GM18499 (cell line): Measurements from ENCODE around the gene AIG1.

Experiments used
- ATAC-seq: cut with Tn5 transposase; IDR thresholded peaks from one replicate; pipeline ENCODE4 v1.9.1; 2021; ENCODE audit warnings: moderate number of reproducible peaks; ENCODE audit not compliant: insufficient read depth, unreplicated experiment

AIG1 gene

DNA sequence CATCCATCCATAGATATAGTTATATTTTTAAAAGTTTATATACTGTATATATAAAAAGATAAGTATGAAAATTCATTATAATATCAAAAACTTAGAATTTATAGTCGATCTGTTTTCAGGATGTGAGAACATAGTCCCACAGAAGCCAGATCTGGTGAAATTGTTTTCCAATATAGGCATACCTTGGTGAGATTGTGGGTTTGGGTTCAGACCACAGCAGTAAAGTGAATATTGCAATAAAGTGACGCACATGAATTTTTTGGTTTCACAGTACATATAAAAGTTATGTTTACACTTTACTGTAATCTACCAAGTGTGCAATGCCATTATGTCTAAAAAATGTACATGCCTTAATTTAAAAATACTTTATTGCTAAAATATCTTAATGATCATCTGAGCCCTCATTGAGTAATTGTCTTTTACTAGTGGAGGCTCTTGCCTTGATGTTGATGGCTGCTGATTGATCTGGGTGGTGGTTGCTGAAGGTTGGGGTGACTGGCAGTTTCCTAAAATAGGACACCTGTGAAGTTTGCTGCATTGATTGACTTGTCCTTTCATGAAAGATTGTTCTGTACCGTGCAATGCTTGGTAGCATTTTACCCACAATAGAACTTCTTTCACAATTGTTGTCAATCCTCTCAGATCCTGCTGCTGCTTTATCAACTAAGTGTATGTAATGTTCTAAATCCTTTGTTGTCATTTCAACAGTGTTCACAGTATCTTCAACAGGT lies 29.8 kb downstream of the AIG1 start:
- no peak for ATAC-seq

DNA sequence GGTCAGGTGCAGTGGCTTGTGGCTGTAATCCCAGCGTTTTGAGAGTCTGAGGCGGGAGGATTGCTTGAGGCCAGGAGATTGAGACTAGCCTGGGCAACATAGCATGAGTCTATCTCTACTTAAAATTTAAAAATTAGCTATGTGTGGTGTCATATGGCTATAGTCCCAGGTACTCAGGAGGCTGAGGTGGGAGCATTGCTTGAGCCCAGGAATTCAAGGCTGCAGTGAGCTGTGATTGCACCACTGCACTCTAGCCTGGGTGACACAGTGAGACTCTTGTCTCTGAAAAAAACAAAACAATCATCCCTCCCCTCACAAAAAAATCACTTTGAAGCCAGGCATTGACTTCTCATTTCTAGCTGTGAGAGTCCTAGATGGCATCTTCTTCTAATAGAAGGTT lies 32.1 kb downstream of the AIG1 start:
- no peak for ATAC-seq

DNA sequence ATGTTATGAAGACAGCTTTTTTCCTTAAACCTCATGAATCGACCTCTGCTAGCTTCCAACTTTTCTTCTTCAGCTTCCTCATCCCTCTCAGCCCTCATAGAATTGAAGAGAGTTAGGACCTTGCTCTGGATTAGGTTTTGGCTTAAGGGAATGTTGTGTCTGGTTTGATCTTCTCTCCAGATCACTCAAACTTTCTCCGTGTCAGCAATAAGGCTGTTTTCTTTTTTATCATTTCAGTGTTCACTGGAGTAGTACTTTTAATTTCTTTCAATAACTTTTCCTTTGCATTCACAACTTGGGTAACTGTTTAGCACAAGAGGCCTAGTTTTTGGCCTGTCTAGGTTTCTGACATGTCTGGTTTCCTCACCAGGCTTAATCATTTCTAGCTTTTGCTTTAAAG lies 32.6 kb downstream of the AIG1 start:
- ATAC-seq, result no peak

DNA sequence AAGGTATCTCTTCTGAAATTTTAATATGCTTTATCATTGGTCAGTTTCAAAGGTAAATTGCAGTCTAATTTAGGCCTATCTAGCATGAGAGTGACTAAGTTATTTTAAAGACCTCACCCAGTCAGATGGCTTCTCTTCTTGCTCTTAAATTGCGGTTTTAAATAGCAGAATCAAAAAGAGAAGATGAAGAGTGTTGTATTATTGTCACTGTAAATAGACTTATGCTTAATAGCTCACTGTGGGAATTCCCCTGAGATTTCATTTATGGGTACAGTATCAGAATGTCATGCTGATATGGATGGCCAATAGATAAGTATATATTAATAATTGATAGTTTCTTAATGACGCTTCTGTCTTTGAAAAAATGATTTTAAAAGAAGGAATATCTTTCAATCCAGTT lies 35.7 kb downstream of the AIG1 start:
- no peak for ATAC-seq

DNA sequence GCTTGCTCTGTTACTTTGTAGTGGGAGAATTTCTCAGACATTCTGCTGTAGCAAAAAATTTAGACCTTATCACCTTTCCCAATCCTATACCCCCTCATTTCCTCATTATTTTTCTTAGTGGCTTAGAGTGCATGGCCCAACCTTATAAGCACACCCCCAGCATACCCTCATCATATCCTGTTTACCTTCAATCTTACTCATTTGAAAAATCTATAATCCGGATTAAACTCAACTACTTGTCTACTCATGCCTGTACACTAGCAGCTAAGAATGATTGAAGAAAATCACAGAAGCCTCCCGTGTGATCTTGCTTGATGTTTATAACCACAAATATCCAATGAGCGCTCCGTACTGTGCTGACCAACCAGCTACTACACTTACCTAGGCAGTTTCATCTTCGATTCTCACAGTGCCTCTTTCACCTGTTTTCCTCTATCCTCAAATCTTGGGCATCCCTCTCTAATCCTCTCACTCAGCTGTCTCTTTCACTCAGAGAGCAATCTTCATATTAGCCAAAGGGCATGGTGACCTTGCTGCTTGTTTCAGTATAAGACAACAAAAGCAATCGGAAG lies 36.6 kb downstream of the AIG1 start:
- no peak for ATAC-seq

DNA sequence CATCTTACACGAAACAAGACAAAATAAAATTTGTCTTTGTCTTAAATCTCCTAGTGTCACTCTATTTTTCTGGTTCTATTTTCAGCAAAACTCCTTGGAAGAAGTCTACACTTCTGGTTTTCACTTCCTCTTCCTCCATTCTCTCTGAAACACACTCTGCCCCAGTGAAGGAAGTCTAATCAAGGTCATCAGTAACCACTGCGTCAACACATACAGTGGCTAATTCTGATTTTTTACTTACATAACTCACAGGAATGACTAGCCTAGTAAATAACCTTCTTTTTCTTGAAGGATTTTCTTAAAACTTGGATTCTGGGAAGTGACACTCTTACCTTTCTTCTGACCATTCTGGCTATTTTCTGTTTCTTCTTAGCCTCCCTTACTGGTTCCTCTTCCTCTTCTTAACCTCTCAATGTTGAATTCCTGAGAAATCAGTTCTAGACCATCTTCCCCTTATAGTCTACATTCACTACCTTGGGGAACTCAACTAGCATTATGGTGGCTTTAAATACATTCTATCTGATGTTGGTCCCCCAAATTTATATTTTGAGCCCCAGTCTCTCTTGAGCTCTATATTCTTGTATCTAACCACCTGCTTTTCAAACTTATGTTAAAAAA lies 37.5 kb downstream of the AIG1 start:
- ATAC-seq, result peak; percentile 67

DNA sequence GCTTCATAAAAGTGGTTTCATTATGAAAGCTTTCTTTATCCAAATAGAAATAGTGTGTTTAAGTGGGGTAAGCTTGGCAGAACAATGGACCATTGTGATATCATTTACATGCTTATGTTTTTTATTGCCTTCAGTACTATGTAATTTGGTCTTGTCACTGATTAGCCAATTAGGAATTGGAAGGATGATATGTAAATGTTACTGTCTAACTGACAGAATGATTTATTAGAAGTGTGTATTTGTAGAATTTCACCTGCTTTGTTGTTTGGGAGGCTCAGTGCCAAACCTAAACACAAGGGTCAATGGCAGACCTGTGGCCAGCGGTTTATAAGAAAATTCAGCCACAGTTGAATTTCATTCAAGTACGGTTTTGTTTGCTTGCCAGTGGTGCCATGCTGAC lies 39.0 kb downstream of the AIG1 start:
- ATAC-seq, result no peak

DNA sequence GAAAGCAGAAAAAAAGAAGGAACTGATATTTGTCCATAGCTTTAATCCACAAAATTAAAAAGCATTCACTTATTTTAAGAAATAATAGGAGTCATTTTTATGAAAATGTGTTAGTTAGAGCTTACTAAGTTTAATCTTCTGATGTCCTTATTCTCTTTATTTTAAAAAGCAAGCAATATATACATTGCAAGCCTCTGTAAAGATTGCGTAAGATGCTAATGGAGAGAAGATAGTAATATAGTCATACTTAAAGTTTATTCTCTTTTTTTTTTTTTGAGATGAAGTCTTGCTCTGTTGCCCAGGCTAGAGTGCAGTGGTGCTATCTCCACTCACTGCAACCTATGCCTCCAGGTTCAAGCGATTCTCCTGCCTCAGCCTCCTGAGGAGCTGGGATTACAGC lies 39.7 kb downstream of the AIG1 start:
- no peak for ATAC-seq

DNA sequence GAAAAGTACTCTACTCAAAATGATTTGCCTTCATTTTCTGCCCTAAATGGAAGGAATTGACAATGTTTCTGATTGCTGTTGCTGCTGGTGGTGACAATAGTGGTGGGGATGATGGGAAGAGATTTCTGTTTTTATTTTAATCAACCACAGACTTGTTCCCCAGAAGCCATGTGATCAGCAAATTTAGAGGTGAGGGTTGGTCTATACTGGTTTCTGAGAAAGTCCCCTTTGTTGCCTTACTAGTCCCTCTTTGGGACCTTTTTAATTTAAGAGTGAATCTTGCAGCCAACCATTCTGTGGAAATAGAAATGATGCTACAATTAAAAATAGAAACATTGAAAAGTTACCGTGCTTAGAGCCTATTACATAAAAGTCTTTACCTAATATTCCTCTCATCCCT lies 43.2 kb downstream of the AIG1 start:
- no peak for ATAC-seq

DNA sequence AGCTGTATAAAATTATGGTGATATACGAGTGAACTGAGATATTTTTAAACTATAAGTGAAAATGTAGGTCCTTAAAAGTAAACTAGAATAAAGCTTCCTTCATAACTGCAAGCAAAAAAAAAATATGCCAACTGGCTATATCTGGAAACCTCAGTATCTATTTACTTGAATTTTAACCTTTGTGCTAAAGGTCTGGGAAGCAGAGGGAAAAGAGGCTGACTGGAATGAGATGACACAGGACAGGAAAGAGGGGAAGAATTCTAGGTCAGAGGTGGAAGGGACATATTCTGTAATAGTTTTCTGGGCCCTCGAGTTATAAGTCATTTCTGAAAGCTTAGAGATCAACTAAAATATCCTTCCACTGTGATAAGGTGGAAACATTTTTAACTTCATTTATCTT lies 46.8 kb downstream of the AIG1 start:
- no peak for ATAC-seq

DNA sequence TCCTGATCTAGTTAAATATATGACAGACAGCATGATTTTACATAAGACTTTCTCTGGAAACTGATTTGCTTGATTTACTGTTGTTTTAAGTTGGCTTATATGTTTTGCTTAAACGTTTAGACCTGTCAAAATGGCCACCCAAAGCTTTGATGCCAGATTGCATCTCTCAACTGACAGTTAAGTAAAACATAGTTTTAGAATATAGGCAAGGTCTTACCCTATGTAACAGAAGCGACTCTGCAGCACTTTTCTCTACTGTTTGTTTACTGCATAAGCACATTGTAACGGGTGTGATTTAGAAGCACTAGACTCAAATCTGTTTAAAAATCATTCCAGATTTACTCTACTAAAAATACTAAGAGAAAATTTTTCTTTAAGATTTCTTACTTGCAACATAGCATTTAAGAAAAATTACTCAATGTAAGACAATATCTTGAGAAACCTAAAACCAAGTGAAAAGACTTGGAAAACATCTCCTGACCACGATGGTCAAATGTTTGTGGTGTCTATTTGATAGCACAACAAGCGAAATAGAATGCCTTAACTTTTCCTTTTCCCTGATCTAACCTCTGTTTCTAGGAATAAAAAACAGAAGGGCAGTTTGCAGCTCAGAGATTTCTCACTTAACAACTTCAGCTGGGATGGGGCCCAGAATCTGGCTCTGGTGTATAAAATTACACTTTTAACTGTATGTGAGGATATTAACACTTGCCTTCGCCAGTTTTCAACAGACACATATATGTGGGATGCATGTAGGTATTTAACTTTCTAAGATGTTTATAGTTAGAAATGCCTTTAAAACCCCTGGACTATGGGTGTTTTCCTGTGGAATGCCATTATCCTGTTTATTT lies 47.4 kb downstream of the AIG1 start:
- ATAC-seq, result no peak

DNA sequence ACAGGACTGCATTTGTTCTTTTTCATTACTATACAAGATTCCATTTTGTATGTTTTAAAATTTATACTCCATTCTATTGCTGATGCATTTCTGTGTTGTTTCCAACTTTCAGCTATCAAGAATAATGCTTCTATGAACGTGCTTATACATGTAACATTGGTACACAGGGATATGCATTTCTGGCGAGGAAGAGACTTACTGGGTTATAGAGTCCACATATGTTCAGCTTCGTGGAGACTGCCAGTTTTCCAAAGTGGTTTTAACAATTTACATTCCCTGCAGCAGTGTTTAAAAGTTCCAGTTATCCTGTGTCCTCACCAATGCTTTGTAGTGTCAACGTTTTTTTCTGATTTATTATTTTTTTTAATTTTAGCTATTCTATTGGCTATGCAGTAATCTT lies 48.5 kb downstream of the AIG1 start:
- ATAC-seq, result no peak

DNA sequence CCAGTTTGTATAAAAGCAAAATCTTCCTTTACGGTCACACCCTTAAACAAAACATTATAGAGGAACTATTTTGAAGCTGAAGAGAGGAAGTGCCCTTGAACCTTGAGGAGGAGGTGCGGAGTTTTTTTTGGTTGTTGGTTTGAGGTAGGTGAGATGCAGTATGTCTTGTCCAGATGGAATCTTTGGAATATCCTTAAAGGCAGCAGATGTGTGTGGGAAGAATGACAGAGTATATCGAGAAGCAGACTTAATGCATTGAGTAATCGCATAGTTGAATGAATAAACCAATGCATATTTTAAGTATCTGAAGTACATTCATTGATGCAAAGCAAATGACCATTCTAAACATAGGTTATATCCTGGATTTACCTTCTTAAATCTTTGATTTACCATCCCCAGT lies 49.9 kb downstream of the AIG1 start:
- no peak for ATAC-seq

DNA sequence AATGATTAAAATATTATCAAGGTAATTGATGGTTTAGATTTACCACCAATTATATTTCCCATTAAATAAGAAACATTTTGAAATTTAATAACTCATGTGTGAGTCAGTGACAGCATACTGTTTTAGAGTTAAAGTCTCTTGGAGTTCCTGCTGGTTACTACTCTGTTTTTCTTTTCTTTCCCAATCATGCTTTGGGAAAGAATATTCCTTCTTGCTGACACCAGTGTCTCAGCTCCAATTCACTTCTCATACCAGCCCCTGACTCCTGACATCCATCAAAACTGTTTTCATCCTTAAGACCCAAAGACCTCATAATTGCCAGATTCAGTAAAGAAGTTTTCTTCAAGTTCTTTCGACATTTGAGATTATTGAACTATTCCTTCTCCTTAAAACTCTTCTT lies 50.3 kb downstream of the AIG1 start:
- ATAC-seq, result no peak

DNA sequence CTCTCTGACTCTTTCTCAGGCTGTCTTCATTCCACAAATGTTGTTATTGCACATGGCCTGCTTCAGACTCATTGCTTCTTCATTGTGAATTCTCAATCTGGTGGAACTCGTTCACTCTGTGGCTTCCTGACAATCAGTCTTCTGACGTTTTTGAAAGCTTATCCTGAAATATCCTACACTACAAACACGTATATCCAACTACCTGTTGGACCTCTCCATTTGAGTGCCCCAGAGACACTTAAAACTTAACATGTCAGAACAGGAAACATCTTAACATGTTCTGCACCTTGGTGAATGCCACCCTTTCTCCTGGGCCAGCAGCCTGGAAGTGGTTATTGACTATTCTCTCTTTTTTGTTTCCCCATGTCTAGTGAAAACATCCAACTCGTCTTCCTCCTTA lies 50.8 kb downstream of the AIG1 start:
- ATAC-seq, result no peak

DNA sequence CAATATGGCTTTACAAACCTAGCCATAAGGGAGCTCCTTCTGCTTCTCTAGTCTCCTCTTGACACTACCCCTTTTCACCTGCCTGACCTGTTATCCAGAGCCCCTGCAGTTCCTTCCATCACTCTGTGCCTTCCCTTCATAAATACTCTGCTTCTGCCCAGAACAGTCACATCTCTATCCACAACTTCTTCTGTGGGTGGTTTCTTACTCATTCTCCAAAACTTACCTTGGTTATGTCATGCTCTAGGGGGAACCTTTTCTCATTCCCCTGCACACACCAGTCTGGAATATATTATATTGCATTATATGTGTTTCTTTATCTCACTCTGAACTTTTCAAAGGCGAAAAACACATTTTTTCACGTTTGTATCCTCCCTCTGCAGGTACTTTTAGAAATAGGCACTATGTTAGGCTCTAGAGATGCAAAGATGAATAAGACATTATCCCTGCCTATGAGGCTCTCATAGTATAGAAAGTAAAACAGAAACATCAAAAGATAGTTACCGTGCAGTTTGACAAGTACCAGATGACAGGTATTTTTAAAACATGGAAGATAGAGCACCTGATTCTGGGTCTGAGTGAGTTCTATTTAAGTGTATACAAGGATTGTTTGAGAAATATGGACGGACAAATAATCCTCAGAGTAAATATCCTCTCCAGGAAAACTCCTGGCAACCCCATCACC lies 51.5 kb downstream of the AIG1 start:
- no peak for ATAC-seq

DNA sequence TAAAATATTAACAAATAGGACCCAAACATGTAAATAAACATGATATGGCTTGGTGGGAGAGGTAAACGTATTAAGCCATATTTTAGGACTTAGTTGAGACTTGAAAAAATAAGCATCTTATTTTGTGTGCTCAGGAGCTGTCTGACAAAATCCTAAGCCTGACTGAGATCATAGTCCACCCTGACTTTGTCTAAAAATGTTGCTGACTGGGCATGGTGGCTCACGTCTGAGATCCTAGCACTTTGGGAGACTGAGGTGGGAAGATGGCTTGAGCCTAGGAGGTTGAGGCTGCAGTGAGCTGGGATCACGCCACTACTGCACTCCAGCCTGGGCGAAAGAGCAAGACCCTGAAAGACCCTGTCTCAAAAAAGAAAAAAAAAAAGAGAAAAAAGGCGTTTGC lies 52.1 kb downstream of the AIG1 start:
- no peak for ATAC-seq

DNA sequence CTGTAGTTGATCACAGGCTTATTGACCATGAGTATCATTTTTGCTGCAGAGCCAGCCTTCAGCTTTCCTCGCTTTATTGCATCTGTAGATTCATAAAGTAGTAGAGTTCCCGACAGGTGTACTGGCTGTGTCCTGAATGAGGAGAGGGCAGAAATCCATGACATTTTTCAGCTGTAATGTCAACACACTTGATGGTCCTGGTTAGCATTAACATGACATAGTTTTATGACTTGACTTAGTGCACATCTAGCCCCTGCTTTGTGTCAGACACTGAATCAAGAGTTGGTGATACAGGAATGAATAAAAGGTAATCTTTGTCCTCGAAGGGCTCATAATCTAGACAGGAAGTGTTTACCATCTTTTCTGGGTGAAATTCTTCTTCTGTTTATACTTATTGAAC lies 55.0 kb downstream of the AIG1 start:
- ATAC-seq, result no peak

DNA sequence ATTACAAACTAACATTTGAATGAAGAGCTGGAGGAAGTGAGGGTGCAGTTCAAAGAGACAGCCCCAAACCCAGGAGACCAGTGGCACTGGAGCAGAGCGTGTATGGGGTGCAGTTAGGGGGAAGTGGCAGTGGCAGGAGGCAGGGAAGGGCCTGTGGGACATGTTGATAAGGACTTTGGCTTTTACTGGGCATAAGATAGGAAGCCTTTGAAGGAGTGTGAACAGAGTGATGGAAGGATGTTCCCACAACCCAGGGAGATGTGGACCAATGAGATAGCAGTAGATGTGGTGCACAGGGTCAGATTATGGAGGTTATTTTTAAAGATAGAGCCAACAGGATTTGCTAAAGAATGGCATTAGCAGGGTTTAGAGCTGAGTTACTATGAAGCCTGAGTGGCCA lies 56.4 kb downstream of the AIG1 start:
- no peak for ATAC-seq

DNA sequence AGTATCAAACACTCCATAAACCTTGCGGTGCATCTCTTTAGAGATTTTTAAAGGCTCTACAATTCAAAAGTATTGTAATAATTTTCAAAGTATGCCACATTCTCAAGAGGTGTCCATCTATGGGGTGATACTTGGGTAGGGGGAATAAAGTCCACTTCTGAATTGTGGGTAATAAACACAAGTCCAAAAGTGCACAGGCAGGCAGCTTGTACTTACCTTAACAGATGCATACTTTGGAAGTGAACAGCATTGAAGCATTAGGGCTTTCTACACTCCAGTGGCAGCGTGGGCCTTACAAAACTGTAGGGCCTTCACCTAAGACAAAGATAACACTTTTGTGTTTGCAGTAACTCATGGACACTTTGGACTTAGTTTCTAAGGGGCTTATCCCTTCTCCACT lies 58.6 kb downstream of the AIG1 start:
- ATAC-seq, result no peak

DNA sequence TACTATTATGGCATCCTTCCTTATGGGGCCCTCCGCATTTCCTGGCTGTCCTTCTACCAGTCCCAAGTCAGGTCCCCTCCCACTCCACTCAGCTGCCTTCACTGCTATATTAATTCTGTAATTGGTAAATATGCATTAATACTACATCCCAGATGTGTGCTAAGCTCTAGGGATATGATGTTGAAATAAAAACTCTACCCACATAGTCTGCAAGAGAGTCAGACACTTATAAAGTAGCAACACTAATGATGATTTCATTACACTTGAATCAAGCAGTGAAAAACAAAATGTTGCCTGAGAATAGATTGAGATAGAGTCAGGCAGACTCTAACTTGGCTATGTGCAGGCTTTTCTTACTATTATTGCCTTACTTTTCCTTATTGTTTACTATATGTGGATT lies 62.4 kb downstream of the AIG1 start:
- ATAC-seq, result no peak
